Gastrocnemius medialis (tissue), 4 donors: ENCODE measurements around the gene KCTD7.

Source experiments
- CTCF ChIP-seq, 5 experiments: fragments of 450-650 bp in 3 of 5; fragments of 200-600 bp in 2 of 5; sonication (generic) in 2 of 5; IDR thresholded peaks in 4 of 5; conservative IDR thresholded peaks in 1 of 5; 1 replicate in 4 of 5; 2 replicates in 1 of 5; pipeline ENCODE4 v1.5.1; 2016 to 2019; ENCODE audit warnings: antibody characterized with exemption in 5 of 5, mild to moderate bottlenecking in 3 of 5, moderate library complexity in 3 of 5
- POLR2A ChIP-seq, 2 donors: fragments of 450-650 bp; IDR thresholded peaks; one replicate each; pipeline ENCODE4 v1.6.1; 2017; ENCODE audit warnings: antibody characterized with exemption in 2 of 2, mild to moderate bottlenecking in 2 of 2, moderate library complexity in 2 of 2

GRCh38 chr7:66629222-66630062 lies 761 bp downstream of the KCTD7 start:
- TF ChIP-seq CTCF (IDR thresholded peaks at IDR 0.05 in 4 of 5, conservative IDR thresholded peaks at IDR 0.05 in 1 of 5) (no peak), POLR2A (IDR thresholded peaks at IDR 0.05) (no peak)
